ENCODE data around the gene KLRG1. TPM values are rescaled to one million over a fixed set of nuclear protein-coding genes. Genes with fewer than 3 reads are reported as not detected.

KLRG1 gene
- total RNA-seq, 4 donors from 2014 or later: 0.34 TPM; not detected in 3

DNA sequence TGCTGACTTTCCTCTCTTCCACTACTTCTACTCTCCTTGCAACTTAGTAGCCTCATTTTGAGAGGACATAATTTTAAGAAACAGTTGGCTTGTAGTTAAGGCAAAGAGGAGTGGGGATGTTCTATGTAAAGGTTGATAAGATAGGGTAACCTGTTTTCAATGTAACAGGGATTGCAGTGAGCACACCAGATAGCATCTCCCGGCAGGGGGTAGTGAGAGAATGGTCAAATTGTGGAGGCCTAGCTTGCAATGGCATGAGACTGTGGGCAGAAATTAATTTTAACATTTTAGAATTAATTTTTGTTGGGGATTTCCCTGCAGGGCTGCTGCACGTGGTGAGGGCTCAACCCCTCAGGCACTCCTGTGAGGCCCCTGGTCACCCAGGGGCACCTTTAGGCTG lies 41.4 kb downstream of the KLRG1 start:
- 63 to 68% methylated on average over 2 of the region's 2 CpGs for WGBS, 2 donors
- DNase-seq (ENCODE audit: low spot score in 2 of 2): no peak
- H3K4me3 ChIP-seq (ENCODE audit: low read depth, poor library complexity, severe bottlenecking): no peak overlapping the region
- TF ChIP-seq, protein P1, sequence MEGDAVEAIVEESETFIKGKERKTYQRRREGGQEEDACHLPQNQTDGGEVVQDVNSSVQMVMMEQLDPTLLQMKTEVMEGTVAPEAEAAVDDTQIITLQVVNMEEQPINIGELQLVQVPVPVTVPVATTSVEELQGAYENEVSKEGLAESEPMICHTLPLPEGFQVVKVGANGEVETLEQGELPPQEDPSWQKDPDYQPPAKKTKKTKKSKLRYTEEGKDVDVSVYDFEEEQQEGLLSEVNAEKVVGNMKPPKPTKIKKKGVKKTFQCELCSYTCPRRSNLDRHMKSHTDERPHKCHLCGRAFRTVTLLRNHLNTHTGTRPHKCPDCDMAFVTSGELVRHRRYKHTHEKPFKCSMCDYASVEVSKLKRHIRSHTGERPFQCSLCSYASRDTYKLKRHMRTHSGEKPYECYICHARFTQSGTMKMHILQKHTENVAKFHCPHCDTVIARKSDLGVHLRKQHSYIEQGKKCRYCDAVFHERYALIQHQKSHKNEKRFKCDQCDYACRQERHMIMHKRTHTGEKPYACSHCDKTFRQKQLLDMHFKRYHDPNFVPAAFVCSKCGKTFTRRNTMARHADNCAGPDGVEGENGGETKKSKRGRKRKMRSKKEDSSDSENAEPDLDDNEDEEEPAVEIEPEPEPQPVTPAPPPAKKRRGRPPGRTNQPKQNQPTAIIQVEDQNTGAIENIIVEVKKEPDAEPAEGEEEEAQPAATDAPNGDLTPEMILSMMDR (IDR thresholded peaks at IDR 0.05): no peak
- TF ChIP-seq POLR2A (IDR thresholded peaks at IDR 0.05): no peak
- intact Hi-C loops (cut with DNase I; ENCODE audit: low total_unique reads): no loop called here

DNA sequence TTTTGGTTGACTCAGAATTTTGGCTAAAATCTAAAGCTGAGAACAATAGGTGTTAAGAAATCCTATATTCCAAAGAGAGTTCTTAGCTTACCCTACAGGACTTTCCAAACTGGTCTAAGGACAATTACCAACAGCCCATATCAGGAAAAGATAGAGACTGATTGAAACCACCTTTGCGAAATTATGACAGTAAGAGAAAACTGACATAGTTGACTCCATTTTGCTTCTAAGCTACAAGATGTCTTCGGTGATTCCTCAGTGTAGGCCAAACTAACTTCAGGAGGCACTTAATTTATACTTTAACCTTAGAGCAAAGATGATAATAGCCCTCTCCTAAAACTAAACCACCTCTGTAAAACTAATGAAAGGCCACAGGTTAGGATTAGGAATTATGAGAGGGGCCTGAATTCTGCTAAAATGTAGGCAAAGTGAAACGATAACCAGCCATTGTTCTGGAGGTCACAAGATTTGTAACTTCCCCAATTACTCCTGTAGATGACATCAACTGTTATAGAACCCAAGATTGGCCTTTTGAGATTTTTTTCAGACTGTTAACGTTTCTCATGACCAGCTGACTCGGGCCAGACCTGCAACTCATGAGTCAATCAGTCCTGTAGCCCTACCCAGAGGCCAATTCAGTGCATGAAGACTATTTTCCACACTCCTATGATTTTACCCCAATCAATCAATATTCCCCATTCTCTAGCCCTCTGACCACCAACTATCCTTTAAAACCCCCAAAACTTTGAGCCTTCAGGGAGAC lies 43.0 kb downstream of the KLRG1 start:
- intact Hi-C loops (cut with DNase I; ENCODE audit: low total_unique reads): no loop called here
- WGBS, 2 donors: 76 to 81% methylated on average over 5 of the region's 5 CpGs
- TF ChIP-seq, protein P1 (IDR thresholded peaks at IDR 0.05): no peak
- no peak for TF ChIP-seq POLR2A (IDR thresholded peaks at IDR 0.05)
- no peak overlapping the region for H3K4me3 ChIP-seq (ENCODE audit: low read depth, poor library complexity, severe bottlenecking)
- DNase-seq (ENCODE audit: low spot score in 2 of 2): no peak

DNA sequence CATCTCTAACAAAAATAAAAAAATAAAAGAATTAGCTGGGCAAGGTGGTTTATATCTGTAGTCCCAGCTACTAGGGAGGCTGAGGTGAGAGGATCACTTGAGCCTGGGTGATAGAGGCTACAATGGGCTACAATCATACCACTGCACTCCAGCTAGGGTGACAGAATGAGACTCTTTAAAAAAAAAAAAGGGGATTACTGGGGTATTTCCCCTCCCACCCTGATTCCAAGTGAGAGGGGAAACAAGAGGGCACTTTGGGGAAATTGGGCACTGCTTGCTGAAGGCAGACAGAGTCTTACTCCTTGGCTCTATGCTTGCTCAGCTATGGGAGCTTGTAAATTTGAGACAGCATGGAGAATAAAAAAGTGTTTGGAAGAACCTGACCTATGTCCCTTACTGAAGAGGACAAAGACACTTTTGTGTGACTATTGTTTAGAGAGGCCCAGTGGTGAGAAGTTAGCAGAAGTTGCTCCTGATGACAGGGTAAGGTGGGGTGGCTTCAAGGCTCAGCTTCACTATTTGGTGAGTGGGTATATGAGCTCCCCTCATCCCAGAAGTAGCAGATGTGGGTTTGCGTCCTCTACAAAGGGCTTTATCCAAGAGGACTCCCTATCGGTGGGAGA lies 44.0 kb downstream of the KLRG1 start:
- 96 to 100% methylated on average over 2 of the region's 2 CpGs for WGBS, 2 donors
- intact Hi-C loops (cut with DNase I; ENCODE audit: low total_unique reads): no loop called here
- TF ChIP-seq POLR2A (IDR thresholded peaks at IDR 0.05): no peak
- TF ChIP-seq, protein P1 (IDR thresholded peaks at IDR 0.05): no peak
- no peak overlapping the region for H3K4me3 ChIP-seq (ENCODE audit: low read depth, poor library complexity, severe bottlenecking)
- no peak for DNase-seq (ENCODE audit: low spot score in 2 of 2)

DNA sequence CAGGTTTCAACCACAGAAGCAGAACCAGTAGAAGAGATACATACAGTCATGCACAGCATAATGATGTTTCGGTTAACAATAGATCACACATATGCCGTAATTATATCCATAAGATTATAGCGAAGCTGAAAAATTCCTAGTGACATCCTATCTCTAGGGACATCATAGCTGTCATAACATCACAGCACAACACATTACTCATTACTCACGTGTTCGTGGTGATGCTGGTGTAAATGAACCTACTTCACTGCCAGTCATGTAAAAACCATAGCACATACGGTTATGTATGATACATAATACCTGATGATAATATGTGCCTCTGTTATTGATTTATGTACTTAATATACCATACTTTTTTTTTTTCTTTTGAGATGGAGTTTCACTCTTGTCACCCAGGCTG lies 44.7 kb downstream of the KLRG1 start:
- 89 to 95% methylated on average over 6 of the region's 6 CpGs for WGBS, 2 donors
- intact Hi-C loops (cut with DNase I; ENCODE audit: low total_unique reads): no loop called here

DNA sequence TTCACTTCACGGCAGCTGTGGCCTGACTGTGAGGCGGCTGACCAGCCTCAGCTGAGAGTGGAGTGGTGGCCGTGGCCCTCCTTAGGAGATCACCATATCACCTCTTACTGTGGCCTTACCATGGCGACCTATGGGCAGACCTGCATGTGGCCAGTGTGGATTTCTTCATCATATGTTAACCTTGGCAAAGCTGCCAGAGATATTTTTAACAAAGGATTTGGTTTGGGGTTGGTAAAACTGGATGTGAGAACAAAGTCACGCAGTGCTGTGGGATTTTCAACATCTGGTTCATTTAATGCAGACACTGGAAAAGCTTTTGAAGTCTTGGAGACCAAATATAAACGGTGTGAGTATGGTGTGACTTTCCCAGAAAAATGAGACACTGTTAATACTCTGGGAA lies 46.9 kb downstream of the KLRG1 start:
- TF ChIP-seq, protein P1 (IDR thresholded peaks at IDR 0.05): no peak
- no peak for TF ChIP-seq POLR2A (IDR thresholded peaks at IDR 0.05)
- DNase-seq (ENCODE audit: low spot score in 2 of 2): no peak
- intact Hi-C loops (cut with DNase I; ENCODE audit: low total_unique reads): no loop called here
- H3K4me3 ChIP-seq (ENCODE audit: low read depth, poor library complexity, severe bottlenecking): no peak overlapping the region
- 75 to 76% methylated on average over 6 of the region's 6 CpGs for WGBS, 2 donors

More for the DNA sequence above, 44.7 kb downstream of the KLRG1 start:
- DNase-seq (ENCODE audit: low spot score in 2 of 2): no peak
- H3K4me3 ChIP-seq (ENCODE audit: low read depth, poor library complexity, severe bottlenecking): no peak overlapping the region
- TF ChIP-seq POLR2A (IDR thresholded peaks at IDR 0.05): no peak
- TF ChIP-seq, protein P1 (IDR thresholded peaks at IDR 0.05): no peak

Measured in lower leg skin (tissue), 4 donors.